ENCODE data around the gene PURA. TPM values are rescaled to one million over a fixed set of nuclear protein-coding genes. Genes with fewer than 3 reads are reported as not detected.
A peak's percentile ranks its signal among the peaks of the same experiment; 100 is the strongest.

The PURA gene
- total RNA-seq, 4 donors from 2014 or later: 37.4 to 60.5 (median 44.7) TPM

DNA sequence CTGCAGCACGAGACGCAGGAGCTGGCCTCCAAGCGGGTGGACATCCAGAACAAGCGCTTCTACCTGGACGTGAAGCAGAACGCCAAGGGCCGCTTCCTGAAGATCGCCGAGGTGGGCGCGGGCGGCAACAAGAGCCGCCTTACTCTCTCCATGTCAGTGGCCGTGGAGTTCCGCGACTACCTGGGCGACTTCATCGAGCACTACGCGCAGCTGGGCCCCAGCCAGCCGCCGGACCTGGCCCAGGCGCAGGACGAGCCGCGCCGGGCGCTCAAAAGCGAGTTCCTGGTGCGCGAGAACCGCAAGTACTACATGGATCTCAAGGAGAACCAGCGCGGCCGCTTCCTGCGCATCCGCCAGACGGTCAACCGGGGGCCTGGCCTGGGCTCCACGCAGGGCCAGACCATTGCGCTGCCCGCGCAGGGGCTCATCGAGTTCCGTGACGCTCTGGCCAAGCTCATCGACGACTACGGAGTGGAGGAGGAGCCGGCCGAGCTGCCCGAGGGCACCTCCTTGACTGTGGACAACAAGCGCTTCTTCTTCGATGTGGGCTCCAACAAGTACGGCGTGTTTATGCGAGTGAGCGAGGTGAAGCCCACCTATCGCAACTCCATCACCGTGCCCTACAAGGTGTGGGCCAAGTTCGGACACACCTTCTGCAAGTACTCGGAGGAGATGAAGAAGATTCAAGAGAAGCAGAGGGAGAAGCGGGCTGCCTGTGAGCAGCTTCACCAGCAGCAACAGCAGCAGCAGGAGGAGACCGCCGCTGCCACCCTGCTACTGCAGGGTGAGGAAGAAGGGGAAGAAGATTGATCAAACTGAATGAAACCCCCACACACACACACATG lies 654 bp downstream of the PURA start:
- WGBS, 2 donors: 7 to 13% methylated on average over 14 to 24 of the region's 65 CpGs
- H3K4me1 ChIP-seq: peaks cover 35 to 43% of the 10 kb centered on the region in 2 donors
- H3K9me3 ChIP-seq: no peaks in the 10 kb centered on the region
- DNase-seq: peak; percentile 74 to 76
- intact Hi-C loops (cut with DNase I): loop anchor here (5.0 kb wide), 1 partner anchor 33 kb away; no protein-coding TSS in a partner anchor
- peak overlapping the region; percentile 91 to 94 (median 92) for H3K27ac ChIP-seq
- TF ChIP-seq, protein P1, sequence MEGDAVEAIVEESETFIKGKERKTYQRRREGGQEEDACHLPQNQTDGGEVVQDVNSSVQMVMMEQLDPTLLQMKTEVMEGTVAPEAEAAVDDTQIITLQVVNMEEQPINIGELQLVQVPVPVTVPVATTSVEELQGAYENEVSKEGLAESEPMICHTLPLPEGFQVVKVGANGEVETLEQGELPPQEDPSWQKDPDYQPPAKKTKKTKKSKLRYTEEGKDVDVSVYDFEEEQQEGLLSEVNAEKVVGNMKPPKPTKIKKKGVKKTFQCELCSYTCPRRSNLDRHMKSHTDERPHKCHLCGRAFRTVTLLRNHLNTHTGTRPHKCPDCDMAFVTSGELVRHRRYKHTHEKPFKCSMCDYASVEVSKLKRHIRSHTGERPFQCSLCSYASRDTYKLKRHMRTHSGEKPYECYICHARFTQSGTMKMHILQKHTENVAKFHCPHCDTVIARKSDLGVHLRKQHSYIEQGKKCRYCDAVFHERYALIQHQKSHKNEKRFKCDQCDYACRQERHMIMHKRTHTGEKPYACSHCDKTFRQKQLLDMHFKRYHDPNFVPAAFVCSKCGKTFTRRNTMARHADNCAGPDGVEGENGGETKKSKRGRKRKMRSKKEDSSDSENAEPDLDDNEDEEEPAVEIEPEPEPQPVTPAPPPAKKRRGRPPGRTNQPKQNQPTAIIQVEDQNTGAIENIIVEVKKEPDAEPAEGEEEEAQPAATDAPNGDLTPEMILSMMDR (IDR thresholded peaks at IDR 0.05): no peak
- TF ChIP-seq POLR2A (IDR thresholded peaks at IDR 0.05): peak in 1 of 2 donors; percentile 56
- H3K36me3 ChIP-seq: no peaks in the 10 kb centered on the region
- H3K27me3 ChIP-seq: no peaks in the 10 kb centered on the region
- H3K4me3 ChIP-seq (replicated peaks in 1 of 3): peak overlapping the region; percentile 60 to 79 (median 60)

DNA sequence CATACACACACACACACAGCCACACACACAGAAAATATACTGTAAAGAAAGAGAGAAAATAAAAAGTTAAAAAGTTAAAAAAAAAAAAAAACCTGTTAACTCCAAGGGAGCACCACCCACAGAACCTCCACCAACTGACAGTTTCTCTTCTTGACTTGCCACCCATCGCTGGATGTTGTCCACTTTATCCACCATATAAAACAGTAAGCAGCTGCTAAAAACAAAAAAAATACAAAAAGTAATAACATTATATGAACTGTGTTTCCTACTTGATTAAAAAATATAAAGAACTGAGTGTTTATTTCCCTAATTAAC lies 1.2 kb downstream of the PURA start:
- Histone ChIP-seq H3K4me1 (peaks cover 30 to 43% of the 10 kb centered on the region in 2 donors), H3K9me3 (no peaks in the 10 kb centered on the region), H3K36me3 (no peaks in the 10 kb centered on the region), H3K27ac (peak overlapping the region in 2 of 3 donors; percentile 92 to 94), H3K27me3 (no peaks in the 10 kb centered on the region), H3K4me3 (replicated peaks in 1 of 3) (peak overlapping the region in 2 of 3 donors; percentile 60 to 79)
- no peak for DNase-seq
- intact Hi-C loops (cut with DNase I): no loop called here
- WGBS, 2 donors: 44 to 73% methylated on average over 1 of the region's 1 CpG
- TF ChIP-seq, protein P1 (IDR thresholded peaks at IDR 0.05): no peak
- no peak for TF ChIP-seq POLR2A (IDR thresholded peaks at IDR 0.05)

- no peak for TF ChIP-seq POLR2A (IDR thresholded peaks at IDR 0.05)
- TF ChIP-seq, protein P1 (IDR thresholded peaks at IDR 0.05): no peak
- H3K36me3 ChIP-seq: no peaks in the 10 kb centered on the region
- no peak for DNase-seq
- H3K27ac ChIP-seq: no peak overlapping the region
- 85 to 94% methylated on average over 2 of the region's 2 CpGs for WGBS, 2 donors
- H3K4me3 ChIP-seq (replicated peaks in 1 of 3): no peak overlapping the region
- intact Hi-C loops (cut with DNase I): no loop called here
- no peaks in the 10 kb centered on the region for H3K9me3 ChIP-seq
- H3K27me3 ChIP-seq: no peaks in the 10 kb centered on the region
- peaks cover 30 to 43% of the 10 kb centered on the region in 2 donors for H3K4me1 ChIP-seq
Measured at GRCh38 chr5:140116716-140117115, 2.8 kb downstream of the PURA start.

GRCh38 chr5:140117523-140117922 lies 3.6 kb downstream of the PURA start:
- WGBS, 2 donors: 84 to 86% methylated on average over 3 of the region's 3 CpGs
- intact Hi-C loops (cut with DNase I): no loop called here
- Histone ChIP-seq H3K9me3 (no peaks in the 10 kb centered on the region), H3K4me3 (replicated peaks in 1 of 3) (no peak overlapping the region), H3K27me3 (no peaks in the 10 kb centered on the region), H3K36me3 (no peaks in the 10 kb centered on the region), H3K27ac (no peak overlapping the region), H3K4me1 (peaks cover 28 to 36% of the 10 kb centered on the region in 2 donors)
- no peak for DNase-seq
- TF ChIP-seq, protein P1 (IDR thresholded peaks at IDR 0.05): no peak
- no peak for TF ChIP-seq POLR2A (IDR thresholded peaks at IDR 0.05)

DNA sequence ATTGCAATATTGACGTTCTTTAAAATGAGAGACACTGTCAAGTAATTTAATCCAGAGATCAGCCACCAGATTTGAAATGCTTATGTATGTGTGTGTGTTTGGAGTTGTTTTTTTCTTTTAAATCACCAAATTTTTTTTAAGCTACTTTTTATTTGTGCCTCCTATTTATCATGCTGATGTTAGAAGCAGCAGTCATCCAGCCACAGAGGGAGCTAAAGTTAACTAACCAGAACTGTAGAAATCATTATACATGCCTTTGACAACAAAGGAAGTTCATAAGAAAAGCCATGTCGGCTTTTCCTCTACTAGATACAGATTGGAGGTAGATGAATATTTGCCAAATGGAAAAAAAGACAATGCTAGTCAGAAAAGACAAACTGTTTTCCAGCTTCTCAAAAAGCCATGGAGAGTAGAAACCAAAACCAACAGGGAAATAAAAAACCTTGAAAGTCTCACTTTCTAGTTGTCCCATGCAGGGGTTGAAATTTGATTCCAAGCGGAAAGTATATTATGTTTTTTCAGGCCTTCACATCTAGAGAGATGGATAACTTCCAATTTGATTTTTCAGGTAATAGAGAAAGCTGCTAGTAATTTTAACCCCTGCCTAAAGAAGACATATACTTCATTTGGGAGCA lies 4.5 kb downstream of the PURA start:
- DNase-seq: no peak
- Histone ChIP-seq H3K4me1 (peaks cover 25 to 32% of the 10 kb centered on the region in 2 donors), H3K36me3 (no peaks in the 10 kb centered on the region), H3K9me3 (no peaks in the 10 kb centered on the region), H3K4me3 (replicated peaks in 1 of 3) (no peak overlapping the region), H3K27ac (peak overlapping the region in 2 of 3 donors; percentile 16 to 35), H3K27me3 (no peaks in the 10 kb centered on the region)
- TF ChIP-seq, protein P1 (IDR thresholded peaks at IDR 0.05): peak in 1 of 6 experiments; percentile 24
- no peak for TF ChIP-seq POLR2A (IDR thresholded peaks at IDR 0.05)
- intact Hi-C loops (cut with DNase I): no loop called here
- WGBS, 2 donors: 65 to 67% methylated on average over 3 of the region's 3 CpGs

Measured in thyroid gland (tissue), 4 donors.